ENCODE data around the gene DIRAS3.

DIRAS3 gene

GRCh38 chr1:68046885-68047658, 3.4 kb downstream of the DIRAS3 start:
- no peak for DNase-seq (ENCODE audit: low spot score)
- H3K27ac ChIP-seq, result no peak overlapping the region
- no peak overlapping the region for H3K4me3 ChIP-seq
- no peak for TF ChIP-seq CTCF (IDR thresholded peaks at IDR 0.05)

- Histone ChIP-seq H3K4me3 (no peak overlapping the region), H3K27ac (no peak overlapping the region)
- DNase-seq (ENCODE audit: low spot score), result no peak
- TF ChIP-seq CTCF (IDR thresholded peaks at IDR 0.05), result no peak
These were observed 4.0 kb downstream of the DIRAS3 start for GRCh38 chr1:68046423-68046822.

GRCh38 chr1:68045511-68046180, 4.8 kb downstream of the DIRAS3 start:
- H3K27ac ChIP-seq, result no peak overlapping the region
- no peak for DNase-seq (ENCODE audit: low spot score)
- no peak overlapping the region for H3K4me3 ChIP-seq
- no peak for TF ChIP-seq CTCF (IDR thresholded peaks at IDR 0.05)

GRCh38 chr1:68043443-68044090, 6.9 kb downstream of the DIRAS3 start:
- TF ChIP-seq CTCF (IDR thresholded peaks at IDR 0.05), result no peak
- Histone ChIP-seq H3K27ac (no peak overlapping the region), H3K4me3 (no peak overlapping the region)
- no peak for DNase-seq (ENCODE audit: low spot score)

- no peak for DNase-seq (ENCODE audit: low spot score)
- no peak for TF ChIP-seq CTCF (IDR thresholded peaks at IDR 0.05)
- no peak overlapping the region for H3K27ac ChIP-seq
- H3K4me3 ChIP-seq, result no peak overlapping the region
These were observed 13.5 kb downstream of the DIRAS3 start for GRCh38 chr1:68036946-68037345.

- DNase-seq (ENCODE audit: low spot score), result no peak
- no peak for TF ChIP-seq CTCF (IDR thresholded peaks at IDR 0.05)
- Histone ChIP-seq H3K27ac (no peak overlapping the region), H3K4me3 (no peak overlapping the region)
These were observed 21.0 kb downstream of the DIRAS3 start for GRCh38 chr1:68029444-68029843.
